Measurements from ENCODE around the gene PMFBP1. TPM values are rescaled to one million over a fixed set of nuclear protein-coding genes. Genes with fewer than 3 reads are reported as not detected.

Gene PMFBP1
- total and polyA plus RNA-seq, 2 of the 4 experiments (the other 2 are of a cell fraction) = under 0.01 TPM; not detected in 1

- no peak overlapping the region for H2BK20ac ChIP-seq (ENCODE audit: low read depth, low read length)
- H3K14ac ChIP-seq (replicated peaks; ENCODE audit: low read depth, low read length) = no peak overlapping the region
- H4K20me1 ChIP-seq (ENCODE audit: insufficient read depth, low read length) = no peaks in the 10 kb centered on the region
- peaks cover 6% of the 10 kb centered on the region; the same call in 1 of the 2 replicates for H3K9me3 ChIP-seq (ENCODE audit: control insufficient read depth, insufficient read depth, low read length)
- no peak overlapping the region for H4K8ac ChIP-seq (ENCODE audit: low read depth in 2 of 2, low read length in 2 of 2)
- no peak overlapping the region for H2BK15ac ChIP-seq (ENCODE audit: low read depth, low read length)
- TF ChIP-seq ELK1 (IDR thresholded peaks at IDR 0.05; ENCODE audit: borderline replicate concordance, low read depth, low read length) = no peak
- TF ChIP-seq BHLHE40 (IDR thresholded peaks at IDR 0.05; ENCODE audit: low read depth, low read length) = no peak
- no peak for TF ChIP-seq FOS (IDR thresholded peaks at IDR 0.05; ENCODE audit: low read depth, low read length)
- TF ChIP-seq CEBPB (IDR thresholded peaks at IDR 0.05; ENCODE audit: low read depth, low read length) = no peak
- TF ChIP-seq RCOR1 (IDR thresholded peaks at IDR 0.05; ENCODE audit: insufficient replicate concordance, low read length) = no peak
- no peak for TF ChIP-seq MAFK (IDR thresholded peaks at IDR 0.05; ENCODE audit: low read depth, low read length)
- no peak for TF ChIP-seq NFE2L2 (IDR thresholded peaks at IDR 0.05; ENCODE audit: low read depth, low read length)
- no peak for TF ChIP-seq POLR2A (IDR thresholded peaks at IDR 0.05; ENCODE audit: low read depth, low read length)
- no peak for TF ChIP-seq MXI1 (IDR thresholded peaks at IDR 0.05; ENCODE audit: borderline replicate concordance, low read depth, low read length)
- no peak for TF ChIP-seq RAD21 (IDR thresholded peaks at IDR 0.05; ENCODE audit: low read length)
- no peak for TF ChIP-seq CHD1 (IDR thresholded peaks at IDR 0.05; ENCODE audit: low read depth, low read length)
- no peak for TF ChIP-seq CTCF (conservative IDR thresholded peaks at IDR 0.05; ENCODE audit: low read depth, low read length)
- TF ChIP-seq MAZ (IDR thresholded peaks at IDR 0.05; ENCODE audit: borderline replicate concordance, low read depth, low read length) = no peak
- no peak for TF ChIP-seq RFX5 (IDR thresholded peaks at IDR 0.05; ENCODE audit: low read depth, low read length)
- TF ChIP-seq SMC3 (IDR thresholded peaks at IDR 0.05; ENCODE audit: low read depth, low read length) = no peak
- DNase-seq (no peak), ATAC-seq (ENCODE audit: low read depth) (no peak)
- in situ Hi-C loops (cut with MboI; ENCODE audit: low sequenced_read_pairs) (no loop called here), dilution Hi-C loops (cut with HindIII; ENCODE audit: low sequenced_read_pairs, unreplicated experiment) (no loop called here), intact Hi-C loops (cut with micrococcal nuclease) (no loop called here)
- BruUV-seq (replicated peaks) = no TSS peak
- H3K4me2 ChIP-seq (ENCODE audit: low read depth, low read length) = no peak overlapping the region
- no peak overlapping the region for H2AK9ac ChIP-seq (replicated peaks; ENCODE audit: low read depth, low read length, poor library complexity)
- no peak overlapping the region for H3K27ac ChIP-seq (ENCODE audit: insufficient read depth, low read length)
- POLR2A ChIA-PET (ENCODE audit: unreplicated experiment) = no interaction called here
- 100% methylated on average over 1 of the region's 10 CpGs; no CpG with 5 or more reads in 1 of the 2 experiments for WGBS, 2 experiments (ENCODE audit: extremely low coverage in 2 of 2, insufficient read length in 1 of 2)
- no peak overlapping the region for H3K9ac ChIP-seq (ENCODE audit: low read depth, low read length)
- no peak overlapping the region for H3K23ac ChIP-seq (ENCODE audit: low read depth, low read length)
- H4K91ac ChIP-seq (ENCODE audit: insufficient read depth, low read depth, low read length) = no peak overlapping the region
- no peak overlapping the region for H2BK120ac ChIP-seq (ENCODE audit: low read depth, low read length)
- H3K18ac ChIP-seq (ENCODE audit: low read depth, low read length) = no peak overlapping the region
- CTCF ChIA-PET = no interaction called here
- H3K9me1 ChIP-seq (ENCODE audit: insufficient read depth, low read length) = no peaks in the 10 kb centered on the region
- H3K79me1 ChIP-seq (ENCODE audit: low read depth in 1 of 2, low read length in 2 of 2) = no peaks in the 10 kb centered on the region
- H2AFZ ChIP-seq (replicated peaks; ENCODE audit: low read length, poor library complexity) = no peak overlapping the region
- no peak overlapping the region for H3K56ac ChIP-seq (ENCODE audit: extremely low read depth, insufficient read depth, low read length)
- H3K27me3 ChIP-seq (ENCODE audit: control insufficient read depth, insufficient read depth, low read length) = no peaks in the 10 kb centered on the region
- H2BK5ac ChIP-seq (ENCODE audit: low read depth, low read length, poor library complexity, severe bottlenecking) = no peak overlapping the region
- peaks cover 28% of the 10 kb centered on the region for H3K36me3 ChIP-seq (ENCODE audit: control insufficient read depth, insufficient read depth, low read length)
- H3K4me1 ChIP-seq (ENCODE audit: control insufficient read depth, insufficient read depth, low read length) = no peaks in the 10 kb centered on the region
- H4K5ac ChIP-seq (ENCODE audit: low read depth, low read length) = no peak overlapping the region
- no peak overlapping the region for H3K4ac ChIP-seq (ENCODE audit: low read depth, low read length)
- no peak overlapping the region for H3K4me3 ChIP-seq (ENCODE audit: insufficient read depth, low read depth, low read length)
- H2AK5ac ChIP-seq (ENCODE audit: low read depth, low read length) = no peak overlapping the region
Measured at GRCh38 chr16:72084445-72084844, 87.5 kb downstream of the PMFBP1 start.

Data from IMR-90 (cell line).